A549 (cell line): ENCODE results near the gene SALL1. TPM values are rescaled to one million over a fixed set of nuclear protein-coding genes. Genes with fewer than 3 reads are reported as not detected.

Source experiments
- ATAC-seq, 2 experiments: fragments of 200-7000 bp in 1 of 2; fragments of >200 bp in 1 of 2; cut with Nextera tagmentation in 1 of 2; cut with Tn5 transposase in 1 of 2; 3 replicates each; pipeline versions ENCODE4 v1.8.0 to v1.9.1; 2018 to 2020; ENCODE audit warnings: mild to moderate bottlenecking in 1 of 2, moderate library complexity in 1 of 2
- CTCF ChIA-PET: fragments of 300-600 bp; sonication (Branson Sonifier 250); formaldehyde crosslinking; extraction: SDS; loops from one replicate; lab custom pipeline; 2021; ENCODE audit warnings: antibody characterized with exemption, inconsistent platforms; lab: Yijun Ruan, JAX
- POLR2A ChIA-PET: fragments of 350-600 bp; formaldehyde crosslinking; extraction: SDS; loops from one replicate; lab custom pipeline; 2021; ENCODE audit warnings: antibody characterized with exemption, inconsistent platforms; lab: Yijun Ruan, JAX
- DNase-seq, 2 experiments: peaks; one replicate each; pipeline versions ENCODE4 v3.0.0 to v3.0.0-alpha.2; 2011 to 2016; ENCODE audit warnings: low read depth in 1 of 2, low spot score in 1 of 2
- FAIRE-seq: peaks from 2 replicates; lab custom pipeline; 2011; peaks lifted over from hg19 to GRCh38; lab: Jason Lieb, UNC
- H3K27ac ChIP-seq, 2 experiments: fragments of >200 bp; sonication (Bioruptor Twin); formaldehyde crosslinking; 3 replicates each; pipeline ENCODE4 v1.5.1; 2016 to 2017
- H3K4me1 ChIP-seq: fragments of >200 bp; sonication (Bioruptor Twin); formaldehyde crosslinking; 3 replicates; pipeline ENCODE4 v1.6.1; 2016
- H3K4me2 ChIP-seq: fragments of >200 bp; sonication (Bioruptor Twin); formaldehyde crosslinking; 3 replicates; pipeline ENCODE4 v1.6.1; 2016
- H3K4me3 ChIP-seq: fragments of >200 bp; sonication (Bioruptor Twin); formaldehyde crosslinking; 3 replicates; pipeline ENCODE4 v1.5.1; 2016
- H3K9me3 ChIP-seq: fragments of >200 bp; sonication (Bioruptor Twin); formaldehyde crosslinking; 3 replicates; pipeline ENCODE4 v1.6.1; 2016
- CBX8 ChIP-seq: fragments of 200-600 bp; sonication (generic); IDR thresholded peaks from 2 replicates; pipeline ENCODE4 v1.6.1; 2016
- CEBPB ChIP-seq, 2 experiments: fragments of >200 bp in 1 of 2; sonication (Bioruptor Twin) in 1 of 2; formaldehyde crosslinking in 1 of 2; IDR thresholded peaks; 2 replicates each; pipeline ENCODE4 v1.6.1; 2012 to 2016
- CHD2 ChIP-seq: fragments of 150-350 bp; IDR thresholded peaks from 2 replicates; pipeline ENCODE4 v1.6.1; 2014; ENCODE audit warnings: low read length; ENCODE audit not compliant: partially characterized antibody
- CTCF ChIP-seq: fragments of >200 bp; sonication (Bioruptor Twin); formaldehyde crosslinking; IDR thresholded peaks from 3 replicates; pipeline ENCODE4 v1.5.1; 2016
- EHMT2 ChIP-seq: fragments of 200-600 bp; sonication (generic); IDR thresholded peaks from 2 replicates; pipeline ENCODE4 v1.6.1; 2016; ENCODE audit warnings: antibody characterized with exemption, low read depth, mild to moderate bottlenecking, moderate library complexity
- ELK1 ChIP-seq: fragments of 150-350 bp; IDR thresholded peaks from 2 replicates; pipeline ENCODE4 v1.6.1; 2014; ENCODE audit warnings: low read depth, mild to moderate bottlenecking, low read length
- EP300 ChIP-seq, 2 experiments: fragments of >200 bp; sonication (Bioruptor Twin); formaldehyde crosslinking; IDR thresholded peaks; 2 replicates in 1 of 2; 3 replicates in 1 of 2; pipeline ENCODE4 v1.6.1; 2016 to 2017
- FOSB ChIP-seq: fragments of 250-450 bp; sonication (Bioruptor Pico); IDR thresholded peaks from 2 replicates; pipeline ENCODE4 v1.5.0; 2020; ENCODE audit warnings: mild to moderate bottlenecking, moderate library complexity
- FOSL2 ChIP-seq, 2 experiments: fragments of 450-650 bp in 1 of 2; fragments of >200 bp in 1 of 2; sonication (Bioruptor Twin) in 1 of 2; formaldehyde crosslinking; IDR thresholded peaks; 2 replicates each; pipeline versions ENCODE4 v1.5.0 to v1.6.1; 2016 to 2020; ENCODE audit warnings: mild to moderate bottlenecking in 1 of 2, moderate library complexity in 1 of 2
- HDAC2 ChIP-seq: fragments of 200-600 bp; sonication (generic); IDR thresholded peaks from 2 replicates; pipeline ENCODE4 v1.6.1; 2016
- HES2 ChIP-seq: fragments of >200 bp; sonication (Bioruptor Twin); formaldehyde crosslinking; IDR thresholded peaks from 2 replicates; pipeline ENCODE4 v1.6.1; 2016
- HOXA7 ChIP-seq: fragments of 250-450 bp; sonication (Bioruptor Pico); IDR thresholded peaks from 2 replicates; pipeline ENCODE4 v1.5.0; 2020; ENCODE audit warnings: mild to moderate bottlenecking, moderate library complexity
- HOXB13 ChIP-seq: fragments of 250-450 bp; sonication (Bioruptor Pico); IDR thresholded peaks from 2 replicates; pipeline ENCODE4 v1.5.0; 2020; ENCODE audit warnings: low read depth, mild to moderate bottlenecking, moderate library complexity
- HOXB5 ChIP-seq: fragments of 250-450 bp; sonication (Bioruptor Pico); IDR thresholded peaks from 2 replicates; pipeline ENCODE4 v1.5.0; 2020; ENCODE audit warnings: mild to moderate bottlenecking, moderate library complexity
- JUN ChIP-seq, 2 experiments: fragments of >200 bp; sonication (Bioruptor Twin); formaldehyde crosslinking; IDR thresholded peaks; 2 replicates in 1 of 2; 3 replicates in 1 of 2; pipeline ENCODE4 v1.6.1; 2016 to 2017
- MAFK ChIP-seq: fragments of 450-650 bp; IDR thresholded peaks from 2 replicates; pipeline ENCODE4 v1.6.1; 2014; ENCODE audit not compliant: partially characterized antibody
- MAZ ChIP-seq: fragments of 150-350 bp; IDR thresholded peaks from 2 replicates; pipeline ENCODE4 v1.6.1; 2014; ENCODE audit warnings: antibody characterized with exemption, low read depth, low read length, borderline replicate concordance
- MYC ChIP-seq: IDR thresholded peaks from 2 replicates; pipeline ENCODE4 v1.6.1; 2012; ENCODE audit warnings: mild to moderate bottlenecking, inconsistent platforms, low read length, improper control_type of control experiment, borderline replicate concordance
- PBX3 ChIP-seq: IDR thresholded peaks from 2 replicates; pipeline ENCODE4 v1.6.1; 2012
- POLR2A ChIP-seq: IDR thresholded peaks from 2 replicates; pipeline ENCODE4 v1.6.1; 2012; ENCODE audit warnings: mild to moderate bottlenecking, low read length
- POLR2AphosphoS2 ChIP-seq: conservative IDR thresholded peaks from 2 replicates; pipeline ENCODE4 v1.6.1; 2012; ENCODE audit warnings: low read length, improper control_type of control experiment, inconsistent platforms
- RCOR1 ChIP-seq: fragments of 150-350 bp; IDR thresholded peaks from 2 replicates; pipeline ENCODE4 v1.6.1; 2014; ENCODE audit warnings: antibody characterized with exemption, low read length, low read depth
- REST ChIP-seq: fragments of 200-600 bp; sonication (generic); IDR thresholded peaks from 2 replicates; pipeline ENCODE4 v1.6.1; 2016; ENCODE audit warnings: antibody characterized with exemption, mild to moderate bottlenecking, moderate library complexity
- RFX5 ChIP-seq: fragments of 450-650 bp; IDR thresholded peaks from 2 replicates; pipeline ENCODE4 v1.7.1; 2014; ENCODE audit warnings: antibody characterized with exemption, mild to moderate bottlenecking, moderate library complexity
- RNF2 ChIP-seq: fragments of 200-600 bp; sonication (generic); IDR thresholded peaks from 2 replicates; pipeline ENCODE4 v1.6.1; 2016; ENCODE audit warnings: low read depth, mild to moderate bottlenecking, antibody characterized with exemption, moderate library complexity, borderline replicate concordance
- SMC3 ChIP-seq: fragments of >200 bp; sonication (Bioruptor Twin); formaldehyde crosslinking; IDR thresholded peaks from 3 replicates; pipeline ENCODE4 v1.6.1; 2018; ENCODE audit warnings: inconsistent platforms
- TFCP2L1 ChIP-seq: fragments of 250-450 bp; sonication (Bioruptor Pico); IDR thresholded peaks from 2 replicates; pipeline ENCODE4 v1.5.0; 2021; ENCODE audit warnings: mild to moderate bottlenecking
- ZC3H11A ChIP-seq: fragments of 450-650 bp; IDR thresholded peaks from 2 replicates; pipeline ENCODE4 v1.6.1; 2014; ENCODE audit warnings: antibody characterized with exemption, mild to moderate bottlenecking
- ZFP36 ChIP-seq: fragments of 450-650 bp; IDR thresholded peaks from 2 replicates; pipeline ENCODE4 v1.6.1; 2014; ENCODE audit warnings: borderline replicate concordance; ENCODE audit not compliant: partially characterized antibody
- ZNF302 ChIP-seq: fragments of 250-450 bp; sonication (Bioruptor Pico); IDR thresholded peaks from 2 replicates; pipeline ENCODE4 v1.9.0; 2021; ENCODE audit warnings: inconsistent platforms, mild to moderate bottlenecking, moderate library complexity
- WGBS: methylation state at CpG from one replicate; pipeline ENCODE4 v1.1.6; 2017; ENCODE audit errors: missing lambda C conversion rate; 5-methylcytosine and 5-hydroxymethylcytosine counted together
- polyA plus RNA-seq, 4 experiments: library from polyadenylated mRNA; depleted of rRNA in 3 of 4; stranded (reverse); fragments of >200 nt; fragmentation: RNase III in 1 of 4; extraction: RNeasy Plus Mini Kit Qiagen cat#74134 plus additional on column Dnase treatment in 1 of 4; gene quantifications; 2 replicates in 3 of 4; 3 replicates in 1 of 4; pipeline ENCODE4 v1.2.3, GENCODE V29; 2011 to 2017

The SALL1 gene
- polyA plus RNA-seq, 2 of the 4 experiments (the other 2 are of a cell fraction) = 0.13 to 0.28 TPM

GRCh38 chr16:51141541-51141940 lies 9.5 kb downstream of the SALL1 start:
- no peak for ATAC-seq
- no peak for FAIRE-seq

GRCh38 chr16:51141106-51141505 lies 10.0 kb downstream of the SALL1 start:
- ChIA-PET CTCF (no interaction called here), POLR2A (no interaction called here)
- H3K27ac ChIP-seq = no peak overlapping the region
- H3K4me2 ChIP-seq = no peak overlapping the region
- H3K4me1 ChIP-seq = no peaks in the 10 kb centered on the region
- peaks cover 7% of the 10 kb centered on the region; the same call in 2 of the 3 replicates for H3K9me3 ChIP-seq
- TF ChIP-seq FOSL2 (IDR thresholded peaks at IDR 0.05) (no peak), FOSL2 (CRISPR knock-in tag; IDR thresholded peaks at IDR 0.05) (no peak), HOXA7 (CRISPR knock-in tag) (no peak), POLR2A (no peak), JUN (IDR thresholded peaks at IDR 0.05) (no peak), HOXB5 (CRISPR knock-in tag) (no peak), TFCP2L1 (no peak), MYC (no peak), CBX8 (no peak), HDAC2 (no peak), MAFK (no peak), FOSB (no peak), SMC3 (no peak), ZNF302 (CRISPR knock-in tag) (no peak), CEBPB (IDR thresholded peaks at IDR 0.05) (no peak), ZC3H11A (no peak), EHMT2 (no peak), REST (no peak), MAZ (no peak), ZFP36 (no peak)
- FAIRE-seq = no peak
- WGBS = 19% methylated on average over 9 of the region's 9 CpGs
- DNase-seq = no peak
- no peak for ATAC-seq
- no peak overlapping the region for H3K4me3 ChIP-seq

More at GRCh38 chr16:51141541-51141940, 9.5 kb downstream of the SALL1 start:
- Histone ChIP-seq H3K4me2 (no peak overlapping the region), H3K4me1 (no peaks in the 10 kb centered on the region), H3K4me3 (no peak overlapping the region), H3K9me3 (peaks cover 7% of the 10 kb centered on the region; the same call in 2 of the 3 replicates), H3K27ac (no peak overlapping the region)
- POLR2A ChIA-PET = no interaction called here
- whole genome bisulfite sequencing = 61% methylated on average over 7 of the region's 21 CpGs
- CTCF ChIA-PET = no interaction called here
- DNase-seq = no peak
- TF ChIP-seq EP300 (IDR thresholded peaks at IDR 0.05) (no peak), EHMT2 (no peak), RCOR1 (no peak)

GRCh38 chr16:51140112-51140511 lies 11.0 kb downstream of the SALL1 start:
- DNase-seq = no peak
- 53% methylated on average over 7 of the region's 15 CpGs for WGBS
- no peaks in the 10 kb centered on the region for H3K4me1 ChIP-seq
- peaks cover 7% of the 10 kb centered on the region; the same call in 2 of the 3 replicates for H3K9me3 ChIP-seq
- ATAC-seq = no peak
- H3K27ac ChIP-seq = no peak overlapping the region
- H3K4me2 ChIP-seq = no peak overlapping the region
- FAIRE-seq = no peak
- ChIA-PET POLR2A (no interaction called here), CTCF (interaction anchor here (1.0 kb wide), 1 partner anchor 843 kb away, joined by 3 read pairs; no protein-coding TSS in a partner anchor)
- H3K4me3 ChIP-seq = no peak overlapping the region
- TF ChIP-seq HOXB13 (CRISPR knock-in tag) = no peak
- no peak for TF ChIP-seq RNF2
- no peak for TF ChIP-seq HES2
- TF ChIP-seq RFX5 = no peak
- no peak for TF ChIP-seq POLR2AphosphoS2
- TF ChIP-seq CHD2 = no peak
- TF ChIP-seq FOSB = no peak
- TF ChIP-seq PBX3 = no peak
- TF ChIP-seq MAZ = no peak
- no peak for TF ChIP-seq CTCF
- TF ChIP-seq ELK1 = no peak
- no peak for TF ChIP-seq ZC3H11A
